Raji (cell line): ENCODE measurements around the gene TNFRSF25.

Source experiments
- POLR2A ChIP-seq: IDR thresholded peaks from 2 replicates; pipeline ENCODE4 v1.6.1; 2011; ENCODE audit warnings: low read depth, low read length, control low read depth; ENCODE audit not compliant: insufficient read depth

The TNFRSF25 gene

DNA sequence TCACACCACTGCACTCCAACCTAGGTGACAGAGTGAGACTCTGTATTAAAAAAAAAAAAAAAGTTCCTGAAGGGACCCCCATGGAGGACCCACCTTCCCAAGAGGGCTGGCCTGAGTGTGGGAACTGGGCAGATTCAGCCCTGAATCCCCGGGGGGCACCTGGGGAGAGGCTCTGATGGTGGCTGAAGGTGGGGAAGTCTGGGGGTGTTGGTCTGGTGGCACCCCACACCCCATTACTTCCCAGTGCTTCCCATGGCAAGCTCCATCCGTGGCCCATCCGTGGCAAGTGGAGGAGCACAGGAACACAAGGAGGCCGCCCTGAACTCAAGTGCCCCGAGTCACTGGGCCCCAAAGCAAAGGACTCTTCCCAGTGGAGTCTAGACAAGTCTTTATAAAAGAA is 778 bp upstream of the TNFRSF25 start:
- TF ChIP-seq POLR2A: no peak

GRCh38 chr1:6465461-6466005 is 440 bp downstream of the TNFRSF25 start:
- no peak for TF ChIP-seq POLR2A

- no peak for TF ChIP-seq POLR2A
Observed at GRCh38 chr1:6464915-6465314, 1.1 kb downstream of the TNFRSF25 start.

DNA sequence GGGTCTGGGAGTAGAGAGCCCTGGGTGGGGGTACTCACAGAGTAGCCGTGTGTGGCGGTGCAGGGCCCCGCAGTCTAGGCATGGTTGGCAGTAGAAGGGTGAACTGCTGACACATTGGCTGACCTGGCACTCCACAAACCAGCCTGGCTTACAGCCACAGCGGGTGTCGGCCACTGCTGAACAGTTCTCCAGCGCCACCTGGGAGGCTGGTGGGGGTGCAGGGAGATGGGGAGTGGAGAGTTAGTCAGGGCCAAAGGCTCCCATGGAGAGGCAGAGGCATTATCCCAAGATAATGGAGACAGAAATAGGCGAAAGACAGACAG is 1.5 kb downstream of the TNFRSF25 start:
- TF ChIP-seq POLR2A: no peak

DNA sequence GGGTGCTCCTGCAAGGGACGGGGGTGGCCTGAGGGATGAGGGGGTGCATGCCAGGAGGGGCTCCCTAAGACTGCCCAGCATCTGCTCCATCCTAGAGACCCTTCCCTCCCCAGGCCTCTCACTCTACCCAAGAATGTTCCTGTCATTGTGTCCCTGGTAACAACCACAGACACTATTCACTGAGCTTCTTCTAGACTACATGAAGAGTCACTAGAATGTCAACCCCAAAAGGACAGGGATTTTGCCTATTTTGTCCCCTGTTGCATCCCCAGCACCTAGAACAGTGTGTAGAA is 2.9 kb downstream of the TNFRSF25 start:
- TF ChIP-seq POLR2A: no peak

- no peak for TF ChIP-seq POLR2A
Observed at GRCh38 chr1:6462412-6463119, 3.4 kb downstream of the TNFRSF25 start.

GRCh38 chr1:6461538-6462411 is 4.2 kb downstream of the TNFRSF25 start:
- TF ChIP-seq POLR2A: no peak

DNA sequence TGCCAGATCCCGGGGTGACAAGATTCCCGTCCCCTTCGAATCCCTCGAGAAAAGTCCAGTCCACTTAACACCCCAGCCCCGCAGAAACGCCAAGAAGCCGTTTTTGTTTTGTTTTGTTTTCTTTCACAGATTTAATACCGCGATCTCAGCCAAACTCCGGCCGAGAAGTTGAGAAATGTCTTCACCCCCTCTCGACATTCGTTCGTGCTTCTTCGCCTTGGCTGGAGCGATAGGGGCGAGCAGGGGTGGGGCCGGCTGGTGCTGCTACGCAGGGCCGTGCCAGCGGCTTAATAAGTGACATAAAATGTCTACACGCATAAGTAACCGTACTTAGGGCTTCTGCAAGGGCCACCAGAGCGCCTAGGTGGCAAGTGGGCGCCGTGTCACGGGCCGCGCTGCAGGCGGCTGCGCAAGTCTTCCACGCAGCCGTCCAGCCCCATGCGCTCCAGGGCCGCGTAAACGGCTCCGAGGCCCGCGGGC is 4.9 kb downstream of the TNFRSF25 start:
- TF ChIP-seq POLR2A: no peak

- no peak for TF ChIP-seq POLR2A
Observed at GRCh38 chr1:6460301-6461050, 5.5 kb downstream of the TNFRSF25 start.

DNA sequence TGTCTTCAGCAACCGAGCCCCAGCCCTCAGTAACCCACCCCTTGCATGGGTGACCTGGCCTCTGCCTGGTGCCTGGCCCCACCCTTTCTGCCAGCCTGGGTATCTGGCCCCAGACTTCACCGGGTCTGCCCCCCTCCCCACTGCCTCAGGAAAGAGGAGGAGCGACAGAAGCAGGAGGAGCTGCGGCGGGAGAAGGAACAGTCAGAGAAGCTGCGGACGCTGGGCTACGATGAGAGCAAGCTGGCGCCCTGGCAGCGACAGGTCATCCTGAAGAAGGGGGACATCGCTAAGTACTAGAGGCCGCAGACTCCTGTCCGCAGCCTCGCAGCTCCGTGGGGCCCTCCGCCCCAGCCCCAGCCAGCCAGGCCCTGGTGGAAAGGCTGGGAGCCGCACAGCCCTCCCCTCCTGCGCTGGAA is 6.1 kb downstream of the TNFRSF25 start:
- TF ChIP-seq POLR2A: no peak

- TF ChIP-seq POLR2A: no peak
Observed at GRCh38 chr1:6456800-6457466, 9.0 kb downstream of the TNFRSF25 start.

DNA sequence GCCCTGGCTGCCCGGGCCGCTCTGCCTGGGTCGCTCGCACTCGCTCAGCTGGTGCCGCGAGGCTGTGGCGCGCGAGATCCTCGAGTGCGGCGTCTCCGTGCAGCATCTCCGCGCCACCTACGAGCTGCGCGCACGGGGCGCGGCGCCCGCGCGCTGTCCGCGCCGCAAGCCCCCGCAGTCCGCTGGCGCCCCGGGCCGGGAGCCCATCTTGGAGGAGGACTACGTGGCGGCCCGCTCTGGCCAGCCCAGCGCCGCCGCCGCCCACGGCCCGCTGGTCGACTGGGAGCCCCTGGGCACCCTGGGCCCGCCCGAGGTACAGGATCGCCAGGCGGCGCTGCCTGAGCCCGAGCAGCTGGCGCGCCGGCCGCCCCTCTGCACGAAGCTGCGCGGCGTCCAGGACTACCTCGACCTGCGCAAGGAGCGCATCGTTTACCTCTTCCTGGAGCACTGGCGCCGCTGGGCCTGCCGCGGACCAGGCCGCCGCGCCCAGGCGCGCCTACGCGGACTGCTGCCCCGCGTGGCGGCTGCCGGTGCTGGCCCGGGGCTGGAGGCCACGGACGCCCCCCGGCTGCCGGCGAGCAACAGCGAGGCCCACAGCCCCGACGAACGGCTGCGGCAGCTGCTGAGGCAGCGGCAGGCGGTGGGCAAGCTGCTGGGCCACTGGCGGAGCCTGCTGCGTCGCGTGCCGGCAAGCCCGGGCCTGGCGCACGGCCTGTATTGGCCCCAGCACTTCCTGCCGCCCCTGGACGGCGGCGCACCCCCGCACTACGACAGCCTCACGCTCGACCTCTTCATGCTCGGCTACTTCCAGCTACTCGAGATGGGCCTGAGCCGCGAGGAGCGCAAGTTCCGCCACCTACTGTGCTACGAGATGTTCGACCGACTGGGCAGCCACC is 10.9 kb downstream of the TNFRSF25 start:
- TF ChIP-seq POLR2A: no peak

- TF ChIP-seq POLR2A: no peak
Observed at GRCh38 chr1:6450943-6451373, 15.0 kb downstream of the TNFRSF25 start.

DNA sequence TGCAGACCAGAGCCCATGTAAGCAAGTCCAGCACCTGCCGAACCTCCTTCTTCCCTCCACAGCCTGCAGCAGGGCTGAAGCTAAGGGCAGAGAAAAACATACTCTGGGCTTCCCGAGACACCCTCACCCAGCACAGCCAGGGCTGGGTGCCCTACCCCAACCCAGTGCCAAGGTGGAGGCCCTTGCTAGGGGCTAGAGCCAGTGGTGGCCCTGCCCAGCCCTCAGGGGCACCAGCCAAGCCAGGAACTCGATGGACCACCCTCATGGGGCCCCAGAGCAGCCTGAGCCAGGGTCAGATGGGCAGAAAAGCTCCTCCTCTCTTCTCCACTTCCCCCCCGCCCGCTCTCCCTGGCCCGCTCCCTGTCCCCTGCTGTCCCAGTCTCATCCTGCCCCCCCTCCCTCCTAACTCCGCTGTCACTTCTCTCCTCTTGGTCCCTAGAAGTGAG is 15.9 kb downstream of the TNFRSF25 start:
- no peak for TF ChIP-seq POLR2A
